Body of pancreas (tissue), 4 donors: ENCODE data around the gene ARL14EP.

Source experiments
- POLR2A ChIP-seq, 3 donors: fragments of 450-650 bp; IDR thresholded peaks; one replicate each; pipeline ENCODE4 v1.6.1; 2016; ENCODE audit warnings: antibody characterized with exemption in 3 of 3, mild to moderate bottlenecking in 2 of 3
- TF ChIP-seq, protein P1 (sequence below), 7 experiments: fragments of 450-650 bp in 4 of 7; fragments of 200-600 bp in 3 of 7; sonication (generic) in 3 of 7; IDR thresholded peaks; one replicate each; pipeline ENCODE4 v1.5.1; 2016 to 2019; ENCODE audit warnings: antibody characterized with exemption in 7 of 7

DNA sequence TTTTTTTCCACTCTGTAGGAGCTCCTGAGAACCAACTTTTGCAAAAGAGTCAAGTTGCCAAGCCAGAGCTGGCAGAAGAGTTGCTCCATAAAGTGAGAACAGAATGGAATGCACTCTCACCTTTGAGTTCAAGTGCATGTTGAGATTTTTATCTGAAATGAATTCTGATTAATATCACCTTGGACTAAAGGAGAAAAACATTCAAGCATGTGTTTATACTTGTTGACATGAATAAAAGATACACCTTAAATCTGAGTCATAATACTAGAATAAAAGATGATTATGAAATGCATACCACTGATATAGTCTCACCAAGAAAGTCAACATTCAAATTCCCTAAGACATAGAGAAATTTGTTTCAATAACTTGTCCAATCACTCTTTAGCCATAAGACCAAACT lies 37.8 kb downstream of the ARL14EP start:
- TF ChIP-seq, protein P1, sequence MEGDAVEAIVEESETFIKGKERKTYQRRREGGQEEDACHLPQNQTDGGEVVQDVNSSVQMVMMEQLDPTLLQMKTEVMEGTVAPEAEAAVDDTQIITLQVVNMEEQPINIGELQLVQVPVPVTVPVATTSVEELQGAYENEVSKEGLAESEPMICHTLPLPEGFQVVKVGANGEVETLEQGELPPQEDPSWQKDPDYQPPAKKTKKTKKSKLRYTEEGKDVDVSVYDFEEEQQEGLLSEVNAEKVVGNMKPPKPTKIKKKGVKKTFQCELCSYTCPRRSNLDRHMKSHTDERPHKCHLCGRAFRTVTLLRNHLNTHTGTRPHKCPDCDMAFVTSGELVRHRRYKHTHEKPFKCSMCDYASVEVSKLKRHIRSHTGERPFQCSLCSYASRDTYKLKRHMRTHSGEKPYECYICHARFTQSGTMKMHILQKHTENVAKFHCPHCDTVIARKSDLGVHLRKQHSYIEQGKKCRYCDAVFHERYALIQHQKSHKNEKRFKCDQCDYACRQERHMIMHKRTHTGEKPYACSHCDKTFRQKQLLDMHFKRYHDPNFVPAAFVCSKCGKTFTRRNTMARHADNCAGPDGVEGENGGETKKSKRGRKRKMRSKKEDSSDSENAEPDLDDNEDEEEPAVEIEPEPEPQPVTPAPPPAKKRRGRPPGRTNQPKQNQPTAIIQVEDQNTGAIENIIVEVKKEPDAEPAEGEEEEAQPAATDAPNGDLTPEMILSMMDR (IDR thresholded peaks at IDR 0.05) = no peak
- TF ChIP-seq POLR2A (IDR thresholded peaks at IDR 0.05) = no peak
